ENCODE measurements around the gene ARRDC5. TPM values are rescaled to one million over a fixed set of nuclear protein-coding genes. Genes with fewer than 3 reads are reported as not detected.
"Not testable (repeated sequence)": the region's sequence is repeated elsewhere in the genome, so short reads cannot be mapped to it uniquely, and the experiment has no call there.

ARRDC5 gene
- polyA plus RNA-seq, 4 donors = 0.08 to 0.09 TPM; not detected in 2

DNA sequence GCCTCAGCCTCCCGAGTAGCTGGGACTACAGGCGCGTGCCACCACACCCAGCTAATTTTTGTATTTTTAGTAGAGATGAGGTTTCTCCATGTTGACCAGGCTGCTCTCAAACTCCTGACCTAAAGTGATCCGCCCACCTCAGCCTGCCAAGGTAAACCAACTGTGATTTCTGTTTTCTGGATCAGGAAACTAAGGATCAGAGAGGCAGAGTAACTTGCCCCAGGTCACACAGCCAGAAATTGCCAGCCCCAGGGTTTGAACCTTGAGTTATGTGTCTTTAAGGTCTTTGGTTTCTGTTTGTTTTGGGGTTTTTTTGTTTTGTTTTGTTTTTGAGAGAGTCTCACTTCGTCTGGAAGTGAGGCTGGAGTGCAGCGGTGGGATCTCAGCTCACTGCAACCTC, 31.0 kb downstream of the ARRDC5 start:
- no peak for DNase-seq (ENCODE audit: low read depth in 4 of 4, low spot score in 3 of 4)

DNA sequence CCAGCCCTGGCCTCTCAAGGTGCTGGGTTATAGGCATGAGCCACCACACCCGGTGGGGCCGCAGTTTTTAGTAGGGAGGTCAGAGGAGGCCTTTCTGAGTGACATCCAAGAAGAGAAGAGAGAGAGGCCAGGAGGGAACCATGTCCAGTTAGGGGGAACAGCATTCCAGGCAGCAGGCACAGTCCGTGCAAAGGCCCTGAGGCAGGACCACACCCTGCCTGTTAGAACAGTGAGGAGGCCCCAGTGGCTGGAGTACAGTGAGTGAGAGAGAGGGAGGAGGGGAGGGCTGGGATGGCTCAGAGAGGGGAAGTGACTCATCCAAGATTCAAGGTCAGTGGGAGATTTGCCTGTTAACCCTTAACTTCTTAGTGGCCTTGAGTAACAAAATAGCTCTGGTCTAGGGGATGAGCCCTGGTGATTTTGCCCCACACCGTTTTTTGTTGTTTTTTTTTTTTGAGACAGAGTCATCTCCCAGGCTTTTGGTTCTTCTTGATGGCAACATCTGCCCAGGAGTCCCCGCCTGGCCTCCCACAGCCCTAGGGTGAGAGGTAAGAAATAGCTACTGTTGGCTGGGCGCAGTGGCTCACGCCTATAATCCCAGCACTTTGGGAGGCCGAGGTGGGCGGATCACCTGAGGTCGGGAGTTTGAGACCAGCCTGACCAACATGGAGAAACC, 32.5 kb downstream of the ARRDC5 start:
- no peak for DNase-seq (ENCODE audit: low read depth in 4 of 4, low spot score in 3 of 4)

DNA sequence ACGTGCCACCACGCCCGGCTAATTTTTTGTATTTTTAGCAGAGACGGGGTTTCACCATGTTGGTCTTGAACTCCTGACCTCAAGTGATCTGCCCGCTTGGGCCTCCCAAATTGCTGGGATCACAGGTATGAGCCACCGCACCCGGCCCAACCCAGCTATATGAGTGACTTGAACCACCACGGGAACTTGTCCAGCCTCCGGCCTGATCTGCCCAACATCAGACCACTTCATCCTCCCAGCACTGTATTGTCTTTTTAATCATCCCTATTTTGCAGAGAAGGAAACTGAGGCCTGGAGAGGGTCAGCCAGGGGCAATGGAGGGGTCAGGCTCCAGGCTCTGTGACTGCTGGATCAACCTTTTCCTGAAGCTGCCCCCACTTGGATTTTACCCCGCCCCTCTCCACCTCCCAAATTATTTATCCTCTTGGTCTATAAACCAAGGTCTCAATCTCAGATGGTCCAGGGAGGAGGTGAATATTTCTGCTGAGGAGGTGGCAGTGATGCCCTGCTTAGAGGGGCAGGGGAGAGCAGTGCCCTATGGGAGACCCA, 34.3 kb downstream of the ARRDC5 start:
- no peak for DNase-seq (ENCODE audit: low read depth in 4 of 4, low spot score in 3 of 4)

GRCh38 chr19:4867534-4868285, 35.0 kb downstream of the ARRDC5 start, which contains the start of gene PLIN3:
PLIN3 (minus strand) TSS chr19:4867667; CDS start chr19:4861394, 6,273 bp downstream.
- peak; percentile 73 to 85 (median 84) for DNase-seq (ENCODE audit: low read depth in 4 of 4, low spot score in 3 of 4)

DNA sequence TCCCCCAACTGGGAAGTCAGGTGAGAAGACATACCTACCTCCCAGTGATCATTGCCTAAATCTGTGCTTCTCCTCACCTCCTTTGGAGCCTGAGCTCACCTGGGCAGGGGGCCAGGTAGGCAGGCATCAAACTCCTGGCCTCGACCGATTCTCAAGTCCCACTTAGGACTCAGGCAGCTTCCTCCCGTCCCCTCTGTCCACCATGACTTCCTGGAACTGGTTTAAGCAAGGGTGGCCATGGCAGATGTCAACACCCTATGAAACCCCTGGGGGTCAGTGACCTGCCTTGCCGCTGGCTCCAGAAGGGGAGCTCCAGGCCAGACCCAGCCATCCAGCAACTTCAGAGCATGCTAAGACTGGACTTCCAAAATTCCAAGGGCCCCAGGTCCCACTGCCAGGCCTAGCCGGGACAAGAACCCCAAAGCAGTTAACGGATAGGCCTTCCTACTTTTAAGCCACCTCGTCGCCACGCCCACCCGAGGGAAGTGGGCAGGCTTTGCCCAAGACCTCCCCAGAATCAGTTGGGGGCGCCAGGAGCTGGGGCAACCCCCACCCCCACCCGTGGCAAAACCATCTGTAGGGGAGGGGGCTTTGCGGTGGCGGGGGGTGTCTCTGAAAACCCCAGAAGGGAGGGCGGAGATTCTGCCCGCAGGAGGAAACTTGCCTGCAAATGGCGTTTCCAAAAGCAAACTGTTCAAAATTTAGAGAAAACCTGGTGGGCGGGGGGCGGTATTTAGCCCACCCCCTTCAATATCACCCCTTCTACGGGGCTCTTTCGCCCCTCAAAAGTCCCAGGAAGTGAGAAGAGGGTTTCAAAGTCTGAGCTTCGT, 35.9 kb downstream of the ARRDC5 start:
- DNase-seq (ENCODE audit: low read depth in 4 of 4, low spot score in 3 of 4) = no peak

DNA sequence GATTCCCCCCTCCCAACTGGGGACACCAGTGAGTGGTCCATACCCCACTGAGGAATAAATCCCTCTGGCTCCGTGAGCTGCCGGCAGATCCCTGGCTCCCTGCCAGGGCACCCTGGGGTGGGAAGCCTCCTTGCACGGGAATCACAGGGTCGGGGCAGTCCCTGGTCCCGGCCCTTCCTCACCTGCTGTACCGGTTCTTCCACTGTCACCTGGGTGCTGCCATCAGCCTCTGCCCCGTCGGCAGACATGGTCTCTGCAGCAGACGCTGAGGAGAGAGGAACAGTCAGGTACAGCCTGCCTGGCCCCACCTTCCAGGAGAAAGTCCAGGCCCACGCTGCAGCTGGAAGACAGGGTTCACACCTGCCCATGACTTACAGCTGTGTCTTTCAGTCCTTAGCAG, 41.5 kb downstream of the ARRDC5 start:
- DNase-seq (ENCODE audit: low read depth in 4 of 4, low spot score in 3 of 4) = no peak

DNA sequence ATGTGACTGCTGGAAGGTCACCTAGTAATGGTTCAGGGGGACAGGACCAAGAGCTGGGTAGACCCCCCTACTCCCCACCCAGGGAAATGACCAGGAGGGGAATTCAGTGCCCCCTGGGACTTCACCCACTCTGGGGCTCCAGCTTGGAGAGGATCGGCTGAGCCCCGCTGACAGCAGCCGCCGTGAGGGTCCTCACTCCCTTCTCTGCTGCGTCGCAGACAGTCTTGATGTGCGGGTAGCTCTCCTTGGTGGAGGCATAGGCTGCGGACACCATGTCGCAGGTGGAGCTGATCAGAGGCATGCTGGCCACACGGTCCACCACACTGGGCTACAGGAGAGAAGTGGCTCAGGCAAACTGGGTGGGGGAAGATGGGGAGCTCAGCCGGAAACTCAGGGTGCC, 43.0 kb downstream of the ARRDC5 start:
- DNase-seq (ENCODE audit: low read depth in 4 of 4, low spot score in 3 of 4) = no peak

GRCh38 chr19:4856468-4856867, 46.2 kb downstream of the ARRDC5 start:
- DNase-seq (ENCODE audit: low read depth in 4 of 4, low spot score in 3 of 4) = not testable (repeated sequence)

GRCh38 chr19:4853506-4853905, 49.2 kb downstream of the ARRDC5 start:
- DNase-seq (ENCODE audit: low read depth in 4 of 4, low spot score in 3 of 4) = not testable (repeated sequence)

DNA sequence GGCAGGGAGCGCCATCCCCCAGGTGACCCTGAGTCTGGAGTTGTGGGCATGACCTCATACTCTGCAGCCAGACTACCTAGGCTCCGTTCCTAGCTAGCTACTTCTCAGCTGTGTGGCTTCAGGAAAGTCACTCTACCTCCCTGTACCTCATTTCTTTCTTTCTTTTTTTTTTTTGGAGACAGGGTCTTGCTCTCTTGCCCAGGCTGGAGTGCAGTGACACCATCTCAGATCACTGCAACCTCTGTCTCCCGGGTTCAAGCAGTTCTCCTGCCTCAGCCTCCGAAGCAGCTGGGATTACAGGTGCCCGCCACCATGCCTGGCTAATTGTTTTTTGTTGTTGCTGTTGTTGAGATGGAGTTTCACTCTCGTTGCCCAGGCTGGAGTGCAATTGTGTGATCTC, 50.2 kb downstream of the ARRDC5 start:
- DNase-seq (ENCODE audit: low read depth in 4 of 4, low spot score in 3 of 4) = no peak

DNA sequence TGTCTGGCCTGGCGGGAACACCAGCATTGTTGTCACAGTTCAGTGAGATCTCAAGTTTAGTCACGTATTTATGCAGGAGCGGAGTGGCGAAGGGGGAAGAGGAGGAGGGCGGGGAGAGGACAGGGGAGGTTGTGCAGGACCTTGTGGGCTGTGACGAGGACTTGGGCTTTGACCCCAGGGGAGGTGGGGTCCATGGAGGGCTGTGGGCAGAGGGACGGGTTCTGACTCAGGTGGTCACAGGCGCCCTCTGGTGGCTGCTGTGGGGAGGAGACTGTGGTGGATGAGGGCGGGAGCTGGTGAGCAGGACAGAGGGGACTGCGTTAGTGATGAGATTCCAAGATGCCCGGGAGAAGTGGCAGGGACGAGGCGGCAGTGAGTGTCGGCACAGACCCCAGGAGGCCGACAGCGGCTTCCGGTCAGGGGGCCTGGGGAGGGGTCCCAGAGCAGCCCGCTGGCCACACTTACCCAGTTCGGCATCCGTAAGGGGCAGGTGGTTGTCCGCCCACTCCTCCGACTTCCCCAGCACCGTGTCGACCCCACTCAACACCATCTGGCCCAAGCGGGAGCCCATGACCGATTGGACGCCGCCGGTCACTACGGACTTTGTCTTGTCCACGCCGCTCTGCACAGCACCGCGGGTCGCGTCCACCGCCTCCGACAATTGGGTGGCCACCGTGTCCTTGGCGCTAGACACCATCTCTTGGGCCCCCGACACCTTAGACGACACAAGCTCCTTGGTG, 51.0 kb downstream of the ARRDC5 start:
- DNase-seq (ENCODE audit: low read depth in 4 of 4, low spot score in 3 of 4) = peak in 2 of 4 donors; percentile 63 to 76

DNA sequence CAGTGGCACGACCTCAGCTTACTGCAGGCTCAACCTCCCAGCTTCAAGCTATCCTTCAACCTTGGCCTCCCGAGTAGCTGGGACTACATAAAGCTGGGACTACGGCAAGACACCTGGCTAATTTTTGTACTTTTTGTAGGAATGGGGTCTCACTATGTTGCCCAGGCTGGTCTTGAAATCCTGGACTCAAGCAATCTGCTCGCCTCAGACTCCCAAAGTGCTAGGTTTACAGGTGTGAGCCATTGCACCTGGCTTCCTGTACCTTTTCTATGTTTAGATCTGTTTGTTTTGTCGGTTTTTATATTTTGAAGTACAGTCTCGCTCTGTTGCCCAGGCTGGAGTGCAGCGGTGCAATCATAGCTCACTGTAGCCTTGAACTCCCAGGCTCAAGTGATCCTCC, 53.7 kb downstream of the ARRDC5 start:
- no peak for DNase-seq (ENCODE audit: low read depth in 4 of 4, low spot score in 3 of 4)

DNA sequence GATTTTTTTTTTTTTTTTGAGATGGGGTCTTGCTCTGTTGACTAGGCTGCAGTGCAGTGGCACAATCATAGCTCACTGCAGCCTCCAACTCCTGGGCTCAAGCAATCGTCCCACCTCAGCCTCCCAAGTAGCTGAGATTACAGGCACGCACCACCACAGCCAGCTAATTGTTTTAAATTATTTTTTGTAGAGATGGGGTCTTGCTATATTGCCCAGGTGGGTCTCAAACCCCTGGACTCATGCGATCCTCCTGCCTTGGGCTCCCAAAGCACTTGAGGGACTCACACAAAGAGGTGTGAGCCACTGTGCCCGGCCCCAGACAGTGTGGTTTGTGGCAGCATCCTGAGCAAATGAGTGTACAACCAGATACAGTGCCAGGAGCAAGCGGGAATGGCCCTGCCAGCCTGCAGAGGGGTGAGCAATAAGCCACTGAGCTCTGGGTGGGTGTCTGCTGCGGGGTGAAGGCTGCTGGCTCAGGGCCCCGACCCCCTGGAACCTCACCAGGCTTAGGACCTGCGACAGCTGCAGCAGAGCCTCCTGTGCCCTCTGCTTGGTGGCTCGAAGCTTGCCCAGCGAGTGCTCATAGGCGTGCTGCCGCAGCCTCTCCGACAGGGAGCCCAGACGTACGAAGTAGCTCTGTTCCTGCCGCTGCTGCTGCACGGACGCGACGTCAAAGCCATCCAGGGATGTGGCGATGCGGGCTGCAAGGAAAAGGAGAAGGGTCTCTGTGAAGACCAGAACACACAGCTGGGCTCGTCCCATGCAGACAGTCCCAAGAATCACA, 55.3 kb downstream of the ARRDC5 start:
- no peak for DNase-seq (ENCODE audit: low read depth in 4 of 4, low spot score in 3 of 4)

DNA sequence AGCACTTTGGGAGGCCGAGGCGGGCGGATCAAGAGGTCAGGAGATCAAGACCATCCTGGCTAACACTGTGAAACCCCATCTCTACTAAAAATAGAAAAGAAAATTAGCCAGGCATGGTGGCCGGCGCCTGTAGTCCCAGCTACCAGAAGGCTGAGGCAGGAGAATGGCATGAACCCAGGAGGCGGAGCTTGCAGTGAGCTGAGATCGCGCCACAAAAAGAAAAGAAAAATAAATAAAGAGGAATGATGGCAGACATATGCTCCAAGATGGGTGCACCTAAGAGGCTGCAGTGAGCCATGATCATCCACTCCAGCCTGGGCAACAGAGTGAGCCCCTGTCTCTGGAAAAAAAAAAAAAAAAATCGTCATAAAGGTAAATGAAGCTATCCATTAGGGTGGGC, 56.7 kb downstream of the ARRDC5 start:
- DNase-seq (ENCODE audit: low read depth in 4 of 4, low spot score in 3 of 4) = not testable (repeated sequence)

- peak in 1 of 4 donors; percentile 52 for DNase-seq (ENCODE audit: low read depth in 4 of 4, low spot score in 3 of 4)
These were observed 58.1 kb downstream of the ARRDC5 start for GRCh38 chr19:4844348-4845179.

DNA sequence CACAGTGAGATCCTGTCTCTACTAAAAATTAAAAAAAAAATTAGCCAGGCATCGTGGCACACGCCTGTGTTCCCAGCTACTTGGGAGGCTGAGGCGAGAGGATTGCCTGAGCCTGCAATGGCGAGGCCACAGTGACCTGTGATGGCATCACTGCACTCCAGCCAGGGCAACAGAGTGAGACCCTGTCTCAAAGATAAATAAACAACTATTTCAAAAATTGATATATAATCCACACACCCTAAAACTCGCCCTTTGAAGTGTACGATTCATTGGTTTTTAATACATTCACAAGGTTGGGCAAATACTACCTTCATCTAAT, 59.1 kb downstream of the ARRDC5 start:
- no peak for DNase-seq (ENCODE audit: low read depth in 4 of 4, low spot score in 3 of 4)

Measured in left renal pelvis (tissue), 4 donors.